Lower leg skin (tissue), 4 donors: ENCODE measurements around the gene RAB11A. TPM values are rescaled to one million over a fixed set of nuclear protein-coding genes. Genes with fewer than 3 reads are reported as not detected.

Source experiments
- DNase-seq, 2 donors: peaks; one replicate each; pipeline ENCODE4 v3.0.0-alpha.2; 2019; ENCODE audit warnings: low spot score in 2 of 2
- H3K4me3 ChIP-seq: fragments of 200-600 bp; sonication (generic); 2 replicates; pipeline ENCODE4 v1.5.1; 2017; ENCODE audit warnings: mild to moderate bottlenecking, low read depth; ENCODE audit not compliant: poor library complexity, severe bottlenecking
- POLR2A ChIP-seq, 2 donors: fragments of 450-650 bp; IDR thresholded peaks; one replicate each; pipeline ENCODE4 v1.6.1; 2016 to 2017; ENCODE audit warnings: antibody characterized with exemption in 2 of 2, mild to moderate bottlenecking in 1 of 2, moderate library complexity in 1 of 2
- WGBS, 2 donors: methylation state at CpG; one replicate each; pipeline ENCODE4 v1.1.5; 2018; 5-methylcytosine and 5-hydroxymethylcytosine counted together
- intact Hi-C: fragments of 100-400 bp; cut with DNase I; formaldehyde crosslinking; loops from one replicate; pipeline ENCODE4 v1.15.0; 2023; ENCODE audit warnings: low total_unique reads
- total RNA-seq, 4 donors: library from RNA; depleted of rRNA; stranded (reverse); fragments of >200 nt; gene quantifications; one replicate each; pipeline ENCODE4 v1.1.0, GENCODE V29; 2016
- TF ChIP-seq, protein P1 (sequence below), 3 donors: fragments of 450-650 bp; IDR thresholded peaks; one replicate each; pipeline ENCODE4 v1.5.1; 2016; ENCODE audit warnings: antibody characterized with exemption in 3 of 3, mild to moderate bottlenecking in 3 of 3, moderate library complexity in 2 of 3

RAB11A gene
- total RNA-seq, 4 donors from 2014 or later: 451 to 676 (median 466) TPM

DNA sequence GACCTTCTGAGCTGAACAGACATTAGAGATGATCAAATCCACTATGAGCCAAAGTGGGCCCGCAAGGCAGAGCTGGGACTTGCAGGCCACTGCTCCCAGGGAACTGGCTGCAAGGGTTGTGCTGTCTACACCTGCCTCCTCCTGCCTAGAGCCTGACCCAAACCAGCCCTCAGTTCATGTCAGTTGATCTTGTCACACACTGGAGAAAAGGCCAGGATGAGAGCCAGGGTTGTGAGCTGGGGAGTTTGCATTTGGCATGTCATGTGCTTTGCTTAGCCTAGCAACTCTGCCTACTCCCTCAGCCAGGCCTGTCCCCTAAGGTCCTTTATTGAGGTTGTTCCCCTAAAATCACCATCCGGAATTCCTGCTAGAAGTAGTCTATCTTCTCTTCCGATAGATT lies 67.8 kb downstream of the RAB11A start:
- TF ChIP-seq, protein P1, sequence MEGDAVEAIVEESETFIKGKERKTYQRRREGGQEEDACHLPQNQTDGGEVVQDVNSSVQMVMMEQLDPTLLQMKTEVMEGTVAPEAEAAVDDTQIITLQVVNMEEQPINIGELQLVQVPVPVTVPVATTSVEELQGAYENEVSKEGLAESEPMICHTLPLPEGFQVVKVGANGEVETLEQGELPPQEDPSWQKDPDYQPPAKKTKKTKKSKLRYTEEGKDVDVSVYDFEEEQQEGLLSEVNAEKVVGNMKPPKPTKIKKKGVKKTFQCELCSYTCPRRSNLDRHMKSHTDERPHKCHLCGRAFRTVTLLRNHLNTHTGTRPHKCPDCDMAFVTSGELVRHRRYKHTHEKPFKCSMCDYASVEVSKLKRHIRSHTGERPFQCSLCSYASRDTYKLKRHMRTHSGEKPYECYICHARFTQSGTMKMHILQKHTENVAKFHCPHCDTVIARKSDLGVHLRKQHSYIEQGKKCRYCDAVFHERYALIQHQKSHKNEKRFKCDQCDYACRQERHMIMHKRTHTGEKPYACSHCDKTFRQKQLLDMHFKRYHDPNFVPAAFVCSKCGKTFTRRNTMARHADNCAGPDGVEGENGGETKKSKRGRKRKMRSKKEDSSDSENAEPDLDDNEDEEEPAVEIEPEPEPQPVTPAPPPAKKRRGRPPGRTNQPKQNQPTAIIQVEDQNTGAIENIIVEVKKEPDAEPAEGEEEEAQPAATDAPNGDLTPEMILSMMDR (IDR thresholded peaks at IDR 0.05): no peak
- TF ChIP-seq POLR2A (IDR thresholded peaks at IDR 0.05): no peak
- DNase-seq: no peak
- intact Hi-C loops: no loop called here
- H3K4me3 ChIP-seq: no peak overlapping the region
- 88 to 100% methylated on average over 3 of the region's 3 CpGs for WGBS, 2 donors

DNA sequence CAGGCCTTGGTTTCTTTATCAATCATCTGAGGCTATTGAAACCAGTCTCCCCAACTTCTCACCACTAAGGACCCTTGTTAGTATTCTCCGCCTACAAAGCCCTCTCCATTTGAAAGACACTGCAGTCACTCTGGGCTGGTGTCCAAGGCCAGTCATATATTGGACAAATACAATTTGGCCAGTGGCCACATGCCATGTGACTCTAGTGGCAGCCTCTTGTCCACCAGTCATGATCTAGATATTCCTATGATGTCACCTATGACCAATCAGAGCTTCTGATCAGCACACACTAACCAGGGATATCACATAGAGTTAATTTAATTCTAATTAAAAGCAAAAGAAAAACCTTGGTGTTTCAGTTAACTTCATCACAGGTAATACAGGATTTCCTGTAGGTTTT lies 68.2 kb downstream of the RAB11A start:
- DNase-seq: no peak
- 91 to 100% methylated on average over 1 of the region's 1 CpG for WGBS, 2 donors
- TF ChIP-seq POLR2A (IDR thresholded peaks at IDR 0.05): no peak
- TF ChIP-seq, protein P1 (IDR thresholded peaks at IDR 0.05): no peak
- H3K4me3 ChIP-seq: no peak overlapping the region
- intact Hi-C loops: no loop called here

DNA sequence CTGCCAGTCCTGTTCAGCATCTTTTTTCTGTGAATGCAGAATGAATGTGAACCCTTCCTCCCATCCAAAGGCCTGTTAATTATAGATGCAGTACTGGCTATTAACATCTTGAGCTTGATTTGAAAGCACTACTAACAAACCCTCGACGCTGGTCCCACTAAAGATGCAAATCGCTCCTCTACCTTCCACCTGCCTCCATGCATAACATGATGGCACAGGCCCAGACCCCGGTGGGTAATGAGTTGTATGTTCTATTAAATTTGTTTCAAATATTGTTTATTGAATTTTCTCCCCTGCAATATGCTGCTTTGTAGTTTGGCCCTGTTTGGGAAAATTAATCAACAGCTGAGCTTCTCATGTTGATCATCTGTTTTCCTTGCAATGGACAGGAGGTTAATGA lies 69.3 kb downstream of the RAB11A start:
- TF ChIP-seq, protein P1 (IDR thresholded peaks at IDR 0.05): no peak
- no peak for TF ChIP-seq POLR2A (IDR thresholded peaks at IDR 0.05)
- no peak overlapping the region for H3K4me3 ChIP-seq
- WGBS, 2 donors: 85% methylated on average over 4 of the region's 4 CpGs
- intact Hi-C loops: no loop called here
- no peak for DNase-seq

DNA sequence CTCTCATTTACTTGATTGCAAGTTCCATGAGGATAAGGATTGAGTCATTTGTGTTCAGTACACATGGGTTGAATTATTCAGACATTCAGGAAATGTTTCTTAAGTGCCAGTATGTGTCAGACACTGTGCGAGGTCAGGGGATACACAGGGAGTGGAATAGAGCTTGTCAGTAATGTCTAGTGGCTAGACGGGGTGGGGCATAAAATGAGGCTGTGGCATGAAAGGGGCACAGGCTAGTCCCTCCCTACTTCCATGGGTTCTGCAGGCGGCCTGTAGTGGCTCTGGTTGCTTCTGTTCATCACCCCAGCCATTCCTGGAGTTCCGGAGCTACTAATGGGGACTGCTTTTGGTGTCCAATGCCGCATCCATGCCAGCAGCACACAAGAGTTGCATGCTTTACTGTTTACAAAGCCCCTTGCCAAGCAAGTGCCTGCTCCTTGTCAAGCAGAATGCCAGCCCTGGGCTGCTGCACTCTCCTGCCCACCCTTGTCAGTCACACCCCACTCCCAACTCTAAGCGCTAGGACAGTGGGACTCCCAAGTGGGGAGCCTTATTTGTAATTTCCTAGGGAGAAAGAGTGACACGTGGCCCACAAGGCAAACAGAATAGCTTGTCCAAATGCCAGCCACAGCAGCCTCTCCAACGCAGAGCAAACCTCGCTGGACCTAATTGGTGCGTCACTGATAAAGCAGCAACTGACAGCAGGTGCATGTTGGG lies 70.8 kb downstream of the RAB11A start:
- H3K4me3 ChIP-seq: no peak overlapping the region
- WGBS, 2 donors: 61 to 67% methylated on average over 10 of the region's 10 CpGs
- DNase-seq: no peak
- TF ChIP-seq, protein P1 (IDR thresholded peaks at IDR 0.05): no peak
- TF ChIP-seq POLR2A (IDR thresholded peaks at IDR 0.05): no peak
- intact Hi-C loops: no loop called here

DNA sequence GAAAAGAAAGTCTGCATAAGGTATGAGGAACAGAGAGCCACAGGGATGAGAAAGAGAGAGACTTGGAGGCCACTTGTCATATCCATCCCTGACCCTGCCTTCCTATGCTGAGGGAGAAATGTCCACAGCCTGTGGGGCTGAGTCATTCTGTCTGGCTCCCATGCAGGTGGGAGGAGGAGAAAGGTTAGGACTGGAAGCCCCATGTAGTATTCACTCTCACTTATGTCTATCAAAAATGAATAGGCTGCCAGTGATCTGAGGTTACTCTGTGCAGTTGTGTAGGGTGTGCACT lies 71.3 kb downstream of the RAB11A start:
- intact Hi-C loops: no loop called here
- TF ChIP-seq, protein P1 (IDR thresholded peaks at IDR 0.05): no peak
- no peak for TF ChIP-seq POLR2A (IDR thresholded peaks at IDR 0.05)
- no peak overlapping the region for H3K4me3 ChIP-seq
- no peak for DNase-seq

Other genes with a start within 250 kb of the RAB11A start
- gene SLC24A1, start 247.6 kb upstream of the RAB11A start, total RNA-seq: 10 to 100 TPM in 1 of 4 donors, 1 to 10 TPM in 3; 4.6 to 10.6 (median 6.6) TPM
- 10 to 100 TPM in 3 of 4 donors, 1 to 10 TPM in 1; 7.4 to 16.4 (median 13.3) TPM for gene DENND4A, start 77.2 kb upstream of the RAB11A start, total RNA-seq